Upper lobe of left lung (tissue), 4 donors: Measurements from ENCODE around the gene YIPF1.

ENCODE experiments used
- CTCF ChIP-seq, 6 experiments: fragments of 450-650 bp in 4 of 6; fragments of 200-600 bp in 2 of 6; sonication (generic) in 2 of 6; IDR thresholded peaks; one replicate each; pipeline ENCODE4 v1.5.1; 2016 to 2019; ENCODE audit warnings: antibody characterized with exemption in 6 of 6
- POLR2A ChIP-seq, 4 donors: fragments of 450-650 bp; IDR thresholded peaks; one replicate each; pipeline ENCODE4 v1.5.1; 2016 to 2017; ENCODE audit warnings: antibody characterized with exemption in 4 of 4, mild to moderate bottlenecking in 2 of 4

DNA sequence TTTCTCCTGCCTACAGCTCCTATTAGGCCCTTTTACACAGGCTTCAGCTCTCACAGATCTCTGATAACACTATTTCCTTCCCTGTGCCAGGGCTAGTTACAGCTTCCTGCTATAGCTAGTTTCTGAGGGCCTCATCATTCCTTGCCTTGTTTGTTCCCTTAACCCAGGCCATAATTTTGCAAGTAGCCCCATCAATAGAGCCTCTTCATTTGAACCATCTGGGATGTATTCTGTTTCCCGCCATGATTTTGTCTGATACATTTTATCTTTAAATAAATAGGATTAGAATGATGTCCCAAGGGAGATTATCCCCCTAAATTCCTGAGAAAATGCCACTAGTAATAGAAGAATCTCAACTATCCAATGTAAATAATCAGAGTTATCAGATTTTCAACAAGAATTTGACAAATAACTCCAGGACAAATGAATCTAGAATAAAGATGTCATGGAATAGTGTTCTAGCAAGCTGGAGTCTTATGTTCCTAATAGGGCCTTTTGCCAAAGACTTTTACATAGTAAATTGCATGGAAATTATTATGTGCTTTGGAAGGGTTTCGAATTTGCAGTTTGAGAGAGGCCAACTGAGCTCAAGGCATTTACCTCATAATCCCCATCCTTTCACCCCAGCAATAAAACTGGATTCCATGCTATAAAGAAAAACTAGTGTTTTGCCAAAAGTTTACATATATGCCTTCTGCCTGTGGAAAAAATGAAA, 39.8 kb upstream of the YIPF1 start:
- no peak for TF ChIP-seq POLR2A (IDR thresholded peaks at IDR 0.05)
- TF ChIP-seq CTCF (IDR thresholded peaks at IDR 0.05), result no peak
